GM18517 (cell line): ENCODE measurements around the gene SGMS1.
"Not testable (repeated sequence)": the region's sequence is repeated elsewhere in the genome, so short reads cannot be mapped to it uniquely, and the experiment has no call there.

ENCODE experiments used
- ATAC-seq: cut with Tn5 transposase; IDR thresholded peaks from one replicate; pipeline ENCODE4 v1.9.1; 2021; ENCODE audit warnings: mild to moderate bottlenecking, moderate library complexity; ENCODE audit not compliant: unreplicated experiment

SGMS1 gene

GRCh38 chr10:50437248-50437647, 186.5 kb downstream of the SGMS1 start:
- ATAC-seq: no peak

- ATAC-seq: no peak
These were observed 187.0 kb downstream of the SGMS1 start for GRCh38 chr10:50436805-50437204.

GRCh38 chr10:50432211-50433009, 191.3 kb downstream of the SGMS1 start:
- peak; percentile 45 for ATAC-seq

DNA sequence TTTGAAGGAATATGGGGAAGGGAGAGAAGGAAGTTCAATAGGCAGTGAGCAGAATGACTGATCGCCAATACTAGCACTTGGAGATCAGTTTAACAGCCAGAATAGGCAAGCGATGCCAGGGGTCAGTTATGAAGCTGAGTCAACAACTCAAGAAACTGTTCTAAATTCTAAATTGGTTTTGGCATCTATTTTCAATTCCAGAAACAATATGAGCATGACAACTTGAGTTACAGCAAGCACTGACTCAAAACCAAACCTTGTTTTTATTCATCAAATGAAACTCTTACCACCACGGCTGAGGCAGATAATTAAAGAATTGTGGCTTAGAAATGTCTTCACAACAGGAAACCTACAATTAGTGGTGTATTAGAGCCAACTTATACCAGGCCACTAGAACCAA, 192.0 kb downstream of the SGMS1 start:
- peak; percentile 81 for ATAC-seq

GRCh38 chr10:50431133-50431532, 192.6 kb downstream of the SGMS1 start:
- no peak for ATAC-seq

DNA sequence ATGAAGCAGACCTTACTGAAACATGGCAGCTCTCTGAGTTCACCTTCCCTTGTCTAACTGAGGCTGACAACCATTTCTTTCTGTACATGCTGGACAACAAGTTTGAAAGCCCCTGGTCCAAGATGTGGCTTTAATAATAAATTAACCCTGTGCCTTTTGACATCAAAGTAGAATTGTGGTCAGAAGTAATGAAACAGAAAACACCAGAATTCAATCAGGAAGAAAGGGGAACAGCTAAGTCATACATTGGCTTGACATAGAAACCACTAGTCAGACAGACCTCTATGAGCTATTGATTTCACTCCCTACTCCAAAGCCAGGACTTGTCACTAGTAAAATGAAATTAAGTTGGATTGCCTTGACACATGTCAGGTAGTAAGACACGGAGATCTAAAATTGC, 197.3 kb downstream of the SGMS1 start:
- ATAC-seq: peak; percentile 77

GRCh38 chr10:50425215-50425614, 198.5 kb downstream of the SGMS1 start:
- ATAC-seq: not testable (repeated sequence)

- no peak for ATAC-seq
These were observed 200.3 kb downstream of the SGMS1 start for GRCh38 chr10:50423448-50423847.

- ATAC-seq: no peak
These were observed 201.5 kb downstream of the SGMS1 start for GRCh38 chr10:50422259-50422658.

- peak; percentile 32 for ATAC-seq
These were observed 202.6 kb downstream of the SGMS1 start for GRCh38 chr10:50421026-50421719.

DNA sequence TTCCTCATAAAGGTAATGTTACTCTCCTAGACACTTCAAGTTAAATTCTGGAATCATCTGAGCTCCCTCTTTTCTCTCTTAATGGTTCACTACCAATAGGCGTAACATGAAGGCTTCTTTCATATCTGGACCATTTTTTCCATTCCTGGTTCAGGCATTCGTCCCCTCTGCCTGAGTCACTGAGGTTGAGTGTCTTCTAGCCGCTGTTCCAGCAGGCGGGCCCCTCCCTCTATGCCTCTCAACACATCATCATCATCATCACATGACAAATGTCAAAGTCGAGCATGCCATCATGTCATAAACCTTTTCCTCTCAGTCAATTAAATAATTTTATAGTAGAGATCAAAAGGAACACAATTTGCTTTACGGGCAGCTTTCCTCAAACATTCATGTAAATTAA, 203.6 kb downstream of the SGMS1 start:
- ATAC-seq: no peak

DNA sequence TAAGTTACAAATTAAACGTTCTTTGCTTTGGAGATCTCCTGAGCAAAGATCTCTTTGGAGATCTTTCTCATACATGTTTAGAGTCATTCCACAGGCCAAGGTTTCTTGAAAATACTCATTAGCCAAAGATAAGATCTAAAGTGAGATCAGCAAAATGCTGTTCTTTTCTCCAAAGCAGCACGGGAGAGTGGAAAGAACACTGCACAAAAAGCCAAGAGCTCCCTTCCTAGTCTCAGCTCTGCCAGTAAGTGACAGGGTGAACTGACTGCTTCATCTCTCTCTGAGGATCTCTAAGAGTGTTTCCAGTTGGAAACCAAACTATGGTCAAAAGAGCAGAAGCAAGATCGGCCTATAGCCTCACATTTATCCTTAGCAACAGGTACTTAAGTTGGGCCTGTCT, 204.0 kb downstream of the SGMS1 start:
- ATAC-seq: no peak

DNA sequence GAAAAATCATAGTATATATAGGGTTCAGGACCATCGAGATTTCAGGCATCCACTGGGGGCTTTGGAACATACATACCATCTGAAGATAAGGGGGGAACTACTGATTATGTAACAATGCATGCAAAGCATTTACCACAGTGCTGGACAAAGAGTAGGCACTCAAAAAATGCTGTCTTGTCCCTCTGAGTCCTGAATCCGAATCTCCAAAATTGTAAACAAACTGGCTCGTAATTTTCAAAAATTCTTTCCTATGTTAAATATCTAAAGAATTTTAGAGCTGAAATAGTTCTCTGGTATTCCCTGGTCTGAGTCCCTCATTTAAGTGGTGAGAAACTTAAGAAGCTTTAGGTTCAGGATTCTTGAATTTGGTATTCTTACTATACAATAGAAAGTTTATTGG, 204.7 kb downstream of the SGMS1 start:
- ATAC-seq: no peak

DNA sequence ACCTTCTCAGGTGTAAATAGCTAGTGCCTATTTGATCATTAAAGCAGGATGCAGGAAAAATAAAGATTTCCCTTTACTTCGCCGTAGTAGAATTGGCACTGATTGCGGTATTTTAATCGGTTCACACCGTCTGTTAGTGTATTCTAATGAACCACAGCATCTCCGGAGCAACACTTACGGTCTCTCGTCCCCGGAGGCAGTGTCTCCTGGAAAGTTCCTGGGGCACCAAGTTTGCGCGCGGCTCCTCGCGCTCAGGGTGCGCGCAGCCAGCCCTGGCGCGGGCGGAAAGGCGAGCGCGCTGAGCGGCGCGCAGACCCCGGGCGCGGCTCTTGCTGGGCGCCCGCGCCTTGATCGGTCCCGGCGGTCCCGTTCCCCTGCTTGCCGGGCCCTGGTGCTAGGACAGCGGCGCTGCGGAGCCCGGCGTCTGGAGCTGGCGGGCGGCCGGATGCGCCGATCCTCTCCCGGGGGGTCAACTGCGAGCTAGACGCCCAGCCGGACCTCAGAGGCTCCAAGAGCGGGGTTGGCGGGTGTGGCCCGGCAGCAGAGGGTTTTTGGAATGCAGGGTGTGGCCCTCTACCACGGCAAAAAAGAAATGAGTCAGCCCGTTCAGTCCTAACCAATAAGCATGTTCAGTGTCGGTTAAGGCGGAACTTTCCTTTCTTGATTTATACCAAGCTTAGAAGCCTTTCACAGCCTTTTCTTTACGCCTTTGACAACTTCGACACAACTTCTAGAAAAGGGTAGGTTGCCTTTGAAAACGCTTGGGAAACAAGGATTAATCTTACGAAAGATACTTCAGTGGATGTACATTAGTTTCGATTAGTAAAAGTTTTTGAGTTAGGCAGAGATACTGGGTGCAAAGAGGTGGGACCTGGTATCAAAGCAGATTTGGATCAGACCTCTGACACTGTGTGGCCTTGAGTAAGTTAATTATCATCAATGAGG, 205.6 kb downstream of the SGMS1 start:
- peak; percentile 76 for ATAC-seq

DNA sequence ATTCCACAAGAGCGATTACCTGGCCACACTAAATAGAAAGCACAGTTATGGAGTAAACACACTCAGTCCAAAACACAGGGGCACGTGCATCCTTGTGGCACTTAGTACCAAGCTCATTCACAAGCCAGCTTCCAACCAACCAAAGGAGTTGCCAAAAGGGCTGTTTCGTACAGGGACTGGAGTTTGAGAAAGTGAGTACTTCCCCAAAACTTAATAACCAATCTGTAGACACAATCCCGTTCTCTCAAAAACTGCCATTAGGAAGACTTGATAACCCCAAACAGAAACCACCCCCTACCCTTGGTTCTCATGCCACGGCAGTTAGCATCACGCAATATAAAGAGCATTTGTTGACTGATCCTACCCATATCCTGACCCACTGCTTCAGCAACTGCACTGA, 206.3 kb downstream of the SGMS1 start:
- peak; percentile 4 for ATAC-seq

DNA sequence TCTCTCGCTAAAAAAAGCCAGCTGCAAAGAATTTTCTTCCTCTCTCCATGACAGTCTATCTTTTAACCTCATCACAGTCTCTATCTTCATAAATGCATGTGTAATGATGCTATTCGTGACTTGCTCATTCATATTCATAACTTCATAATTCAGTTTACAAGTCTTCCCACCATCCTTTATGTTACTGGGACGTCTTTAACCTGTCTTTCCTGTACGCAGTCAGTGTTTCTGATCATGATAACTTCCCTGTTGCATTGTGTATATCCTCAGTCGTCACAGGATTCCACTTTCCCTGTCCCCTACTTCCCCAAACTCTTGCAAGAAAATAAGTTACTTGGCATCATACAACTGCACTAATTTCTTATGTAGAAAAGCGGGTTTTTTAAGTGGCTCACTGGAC, 206.9 kb downstream of the SGMS1 start:
- ATAC-seq: no peak

DNA sequence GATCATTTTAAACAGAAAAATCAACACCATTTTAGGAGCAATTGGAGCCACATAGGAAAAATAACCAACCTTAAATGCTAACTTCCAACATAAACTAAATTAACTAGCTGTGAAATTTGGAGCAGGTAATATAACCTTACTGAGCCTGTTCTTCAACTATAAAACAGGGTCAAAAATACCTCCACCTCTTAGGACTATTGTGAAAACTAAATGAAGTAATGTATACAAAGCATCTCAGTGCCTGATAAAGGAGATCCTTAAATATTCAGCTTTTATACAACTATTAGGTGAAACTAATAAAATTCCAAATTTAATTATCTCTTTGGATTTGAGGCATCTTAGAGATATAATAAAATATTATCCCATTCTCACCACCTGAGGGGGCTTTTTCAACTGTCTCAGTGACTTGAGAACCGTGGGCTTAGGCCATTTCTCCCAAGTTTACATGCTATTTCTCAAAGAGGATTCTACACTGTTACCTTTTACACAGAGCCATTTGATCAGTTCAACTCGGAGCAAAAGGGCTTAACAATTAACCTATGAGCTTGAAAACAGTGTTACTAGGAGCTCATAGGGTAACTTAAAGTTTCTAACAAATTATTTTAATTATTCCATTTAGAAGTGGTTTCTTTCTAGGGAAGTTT, 207.5 kb downstream of the SGMS1 start:
- no peak for ATAC-seq

GRCh38 chr10:50415292-50415691, 208.5 kb downstream of the SGMS1 start:
- ATAC-seq: no peak

- no peak for ATAC-seq
These were observed 213.5 kb downstream of the SGMS1 start for GRCh38 chr10:50410066-50410811.
